Measurements from ENCODE around the gene TBC1D22A.

DNA sequence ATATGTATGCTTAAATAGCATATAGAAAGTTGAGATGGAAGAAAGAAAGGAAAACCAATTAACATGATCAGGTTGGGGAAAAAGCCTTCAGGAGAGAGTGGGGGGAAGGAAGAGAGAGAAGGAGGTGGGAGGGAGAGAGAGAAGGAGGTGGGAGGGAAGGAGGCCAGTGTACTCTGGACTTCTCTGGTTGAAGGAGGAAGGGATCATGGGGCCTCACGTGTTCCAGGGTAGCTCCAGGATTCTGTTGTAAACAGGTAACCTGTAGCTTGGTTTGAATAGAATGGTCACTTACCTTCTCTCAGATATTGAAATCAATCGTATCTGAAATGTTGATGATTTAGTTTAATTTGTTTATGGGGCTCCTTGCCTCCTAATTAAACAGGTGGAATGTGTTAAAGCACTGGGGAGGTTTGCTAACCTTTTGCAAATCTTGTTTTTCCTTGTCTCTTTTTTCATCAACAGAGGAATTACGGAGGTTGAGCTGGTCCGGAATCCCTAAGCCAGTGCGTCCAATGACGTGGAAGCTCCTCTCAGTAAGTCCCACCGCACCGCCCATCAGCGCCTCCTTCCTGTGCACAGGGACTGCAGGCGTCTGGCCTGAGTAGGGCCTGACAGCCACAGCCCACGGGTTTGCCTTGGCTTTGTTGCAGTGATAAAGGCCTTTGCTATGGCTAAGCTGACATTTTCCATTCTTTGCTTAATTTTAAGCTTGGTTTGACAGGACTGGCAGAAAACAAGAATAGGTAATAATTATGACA is 115.9 kb downstream of the TBC1D22A start:
- TF ChIP-seq, protein P1, sequence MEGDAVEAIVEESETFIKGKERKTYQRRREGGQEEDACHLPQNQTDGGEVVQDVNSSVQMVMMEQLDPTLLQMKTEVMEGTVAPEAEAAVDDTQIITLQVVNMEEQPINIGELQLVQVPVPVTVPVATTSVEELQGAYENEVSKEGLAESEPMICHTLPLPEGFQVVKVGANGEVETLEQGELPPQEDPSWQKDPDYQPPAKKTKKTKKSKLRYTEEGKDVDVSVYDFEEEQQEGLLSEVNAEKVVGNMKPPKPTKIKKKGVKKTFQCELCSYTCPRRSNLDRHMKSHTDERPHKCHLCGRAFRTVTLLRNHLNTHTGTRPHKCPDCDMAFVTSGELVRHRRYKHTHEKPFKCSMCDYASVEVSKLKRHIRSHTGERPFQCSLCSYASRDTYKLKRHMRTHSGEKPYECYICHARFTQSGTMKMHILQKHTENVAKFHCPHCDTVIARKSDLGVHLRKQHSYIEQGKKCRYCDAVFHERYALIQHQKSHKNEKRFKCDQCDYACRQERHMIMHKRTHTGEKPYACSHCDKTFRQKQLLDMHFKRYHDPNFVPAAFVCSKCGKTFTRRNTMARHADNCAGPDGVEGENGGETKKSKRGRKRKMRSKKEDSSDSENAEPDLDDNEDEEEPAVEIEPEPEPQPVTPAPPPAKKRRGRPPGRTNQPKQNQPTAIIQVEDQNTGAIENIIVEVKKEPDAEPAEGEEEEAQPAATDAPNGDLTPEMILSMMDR (IDR thresholded peaks at IDR 0.05; ENCODE audit: low read depth, low read length), result no peak
- no peak for TF ChIP-seq EZH2phosphoT487 (IDR thresholded peaks at IDR 0.05; ENCODE audit: low read depth)

Data from OCI-LY3 (cell line).